Spinal cord (tissue), 10 donors: ENCODE results near the gene PLOD2. TPM values are rescaled to one million over a fixed set of nuclear protein-coding genes. Genes with fewer than 3 reads are reported as not detected.
"Not testable (repeated sequence)": the region's sequence is repeated elsewhere in the genome, so short reads cannot be mapped to it uniquely, and the experiment has no call there.

Experiments
- DNase-seq, 6 donors: peaks; one replicate each; pipeline versions ENCODE4 v3.0.0 to v3.0.0-alpha.2; 2013 to 2015; ENCODE audit warnings: low spot score in 6 of 6, low read depth in 4 of 6
- H3K27ac ChIP-seq: one replicate; pipeline ENCODE4 v1.5.1; 2013; ENCODE audit warnings: low read depth, low read length, control low read depth
- H3K27me3 ChIP-seq: one replicate; pipeline ENCODE4 v1.6.1; 2013; ENCODE audit warnings: low read length; ENCODE audit not compliant: control insufficient read depth, insufficient read depth
- H3K36me3 ChIP-seq: one replicate; pipeline ENCODE4 v1.6.1; 2013; ENCODE audit warnings: low read length; ENCODE audit not compliant: control insufficient read depth, insufficient read depth
- H3K4me1 ChIP-seq: one replicate; pipeline ENCODE4 v1.6.1; 2013; ENCODE audit warnings: low read length; ENCODE audit not compliant: control insufficient read depth, insufficient read depth
- H3K4me3 ChIP-seq: one replicate; pipeline ENCODE4 v1.5.1; 2013; ENCODE audit warnings: low read depth, low read length, control low read depth
- H3K9me3 ChIP-seq: one replicate; pipeline ENCODE4 v1.6.1; 2013; ENCODE audit warnings: low read length; ENCODE audit not compliant: control insufficient read depth, insufficient read depth
- WGBS: methylation state at CpG from one replicate; pipeline ENCODE4 v1.1.5; 2013; ENCODE audit warnings: missing lambda C conversion rate; ENCODE audit not compliant: insufficient coverage; 5-methylcytosine and 5-hydroxymethylcytosine counted together
- polyA plus RNA-seq, 2 donors: library from polyadenylated mRNA; unstranded; fragments of 120-200 nt; gene quantifications; one replicate each; pipeline ENCODE4 v1.2.1, GENCODE V29; 2013; ENCODE audit not compliant: insufficient read length in 2 of 2
- total RNA-seq, 2 donors: library from RNA; depleted of rRNA in 1 of 2; stranded (reverse); fragments of 120-200 nt in 1 of 2; fragments of >200 nt in 1 of 2; gene quantifications; one replicate each; pipeline versions ENCODE4 v1.2.3 to v1.2.4, GENCODE V29; 2013 to 2014
- donor health status: healthy.

Gene PLOD2
- total and polyA plus RNA-seq, 4 donors, result 44.6 to 71.7 (median 64.4) TPM

- not testable (repeated sequence) for H3K4me3 ChIP-seq, H3K9me3 ChIP-seq, H3K36me3 ChIP-seq, H3K27me3 ChIP-seq, H3K4me1 ChIP-seq, DNase-seq, H3K27ac ChIP-seq
- 96% methylated on average over 7 of the region's 12 CpGs for WGBS
Observed at GRCh38 chr3:146113804-146114203, 47.2 kb downstream of the PLOD2 start.

DNA sequence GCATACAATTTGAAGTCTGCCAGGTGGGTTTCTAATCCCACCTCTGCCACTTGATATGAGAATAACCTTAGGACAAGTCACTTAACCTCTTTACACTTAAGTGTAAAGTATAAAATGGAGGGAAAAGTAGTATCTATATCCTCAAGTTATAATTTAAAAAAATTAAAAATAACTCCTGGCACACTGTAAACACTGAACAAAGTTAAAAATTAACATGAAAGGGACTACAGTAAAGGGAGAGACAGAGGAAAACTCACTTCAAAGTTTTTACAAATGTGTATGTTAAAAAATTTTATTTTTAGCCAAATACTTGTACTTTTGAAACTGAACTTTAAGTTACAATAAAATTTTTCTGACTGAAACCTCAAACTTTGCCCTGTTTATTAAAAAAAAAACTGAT, 49.6 kb downstream of the PLOD2 start:
- DNase-seq, result no peak
- no peaks in the 10 kb centered on the region for H3K4me1 ChIP-seq
- no peak overlapping the region for H3K4me3 ChIP-seq
- H3K27ac ChIP-seq, result no peak overlapping the region
- peaks cover 6% of the 10 kb centered on the region for H3K9me3 ChIP-seq
- peaks cover 3% of the 10 kb centered on the region for H3K36me3 ChIP-seq
- H3K27me3 ChIP-seq, result no peaks in the 10 kb centered on the region

DNA sequence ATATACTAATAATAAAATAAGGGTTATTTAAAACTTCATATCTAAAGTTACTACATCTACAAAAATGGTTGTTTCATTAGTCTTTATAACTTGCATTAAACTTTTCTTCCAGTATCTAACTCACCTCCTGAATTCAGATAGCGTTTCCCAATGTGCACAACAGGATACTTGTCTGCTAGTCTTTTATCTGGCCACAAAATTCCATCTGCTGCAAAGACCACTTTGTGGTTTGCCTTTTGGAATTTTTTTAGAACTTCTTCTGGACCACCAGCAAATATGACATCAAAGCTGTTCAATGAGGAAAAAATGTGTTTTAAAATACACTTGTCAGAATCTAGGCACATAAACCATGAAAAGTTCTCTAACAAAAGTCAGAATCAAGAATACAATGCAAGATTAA, 50.8 kb downstream of the PLOD2 start:
- Histone ChIP-seq H3K27me3 (no peaks in the 10 kb centered on the region), H3K4me3 (no peak overlapping the region), H3K9me3 (peaks cover 4% of the 10 kb centered on the region), H3K36me3 (no peaks in the 10 kb centered on the region), H3K27ac (no peak overlapping the region), H3K4me1 (no peaks in the 10 kb centered on the region)
- 100% methylated on average over 1 of the region's 1 CpG for WGBS
- no peak for DNase-seq

DNA sequence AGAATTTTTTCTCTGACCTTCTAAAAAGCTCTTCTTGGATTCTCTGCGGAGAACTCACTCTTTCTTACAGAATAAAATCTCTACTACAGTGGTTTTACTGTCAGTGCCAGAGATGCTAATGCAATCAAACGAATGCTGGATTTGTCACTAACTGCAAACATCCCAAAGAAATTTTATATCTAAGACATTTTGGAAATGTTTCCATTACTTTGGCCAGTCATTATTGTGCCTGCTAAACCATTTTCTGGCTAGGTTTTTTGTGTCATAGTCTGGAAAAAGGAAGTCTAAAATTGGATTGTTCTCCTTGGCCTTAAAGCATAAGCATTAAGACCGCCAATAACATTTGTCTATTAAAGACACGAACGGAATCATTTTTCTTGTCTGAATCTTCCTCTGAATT, 54.0 kb downstream of the PLOD2 start:
- no peaks in the 10 kb centered on the region for H3K4me1 ChIP-seq
- no peaks in the 10 kb centered on the region for H3K27me3 ChIP-seq
- WGBS, result 100% methylated on average over 1 of the region's 5 CpGs
- H3K27ac ChIP-seq, result no peak overlapping the region
- H3K4me3 ChIP-seq, result no peak overlapping the region
- H3K9me3 ChIP-seq, result no peaks in the 10 kb centered on the region
- H3K36me3 ChIP-seq, result no peaks in the 10 kb centered on the region
- DNase-seq, result peak in 1 of 6 donors; percentile 14

DNA sequence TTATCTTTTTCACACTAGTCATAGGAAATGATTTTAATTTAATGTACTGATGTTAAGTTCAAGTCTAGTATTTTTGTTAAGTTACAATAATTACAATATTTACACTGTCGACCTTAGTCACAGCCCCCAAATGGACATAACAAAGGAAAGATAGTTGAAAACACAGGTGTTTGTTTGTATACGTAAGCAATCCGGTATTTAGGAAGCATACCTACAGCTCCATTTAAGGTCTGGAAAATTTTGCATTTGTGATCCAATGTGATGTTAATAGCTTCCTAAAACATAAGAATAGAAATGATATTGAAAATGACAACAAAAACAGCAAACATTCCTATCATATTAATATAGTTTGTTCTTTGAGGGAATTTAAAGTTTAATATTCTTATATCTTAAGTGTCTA, 56.9 kb downstream of the PLOD2 start:
- Histone ChIP-seq H3K27me3 (no peaks in the 10 kb centered on the region), H3K4me3 (no peak overlapping the region), H3K4me1 (peaks cover 4% of the 10 kb centered on the region), H3K36me3 (no peaks in the 10 kb centered on the region), H3K9me3 (no peaks in the 10 kb centered on the region), H3K27ac (no peak overlapping the region)
- DNase-seq, result no peak
- no CpG with 5 or more reads among the region's 3 CpGs for WGBS

DNA sequence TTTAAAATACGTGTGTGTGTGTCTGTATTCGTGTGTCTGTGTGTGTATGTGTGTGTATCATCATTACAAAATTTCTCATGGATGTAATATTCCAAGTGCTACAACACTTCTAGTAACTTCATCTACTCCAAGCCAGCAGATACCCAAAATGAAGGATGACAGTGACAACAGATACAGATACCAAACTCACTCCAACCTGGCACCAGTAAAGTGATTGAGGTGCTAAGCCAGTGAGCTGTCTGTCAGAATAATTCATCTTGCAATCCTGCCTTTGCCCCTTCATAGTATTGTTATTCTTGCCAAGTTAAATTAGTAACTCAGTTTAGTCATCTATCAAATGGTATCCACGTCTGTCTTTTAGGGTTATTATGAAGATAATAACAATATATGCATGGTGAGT, 58.1 kb downstream of the PLOD2 start:
- no peaks in the 10 kb centered on the region for H3K9me3 ChIP-seq
- H3K27ac ChIP-seq, result no peak overlapping the region
- no peaks in the 10 kb centered on the region for H3K27me3 ChIP-seq
- DNase-seq, result peak in 1 of 6 donors; percentile 21
- no peak overlapping the region for H3K4me3 ChIP-seq
- no peaks in the 10 kb centered on the region for H3K36me3 ChIP-seq
- H3K4me1 ChIP-seq, result peaks cover 4% of the 10 kb centered on the region
- WGBS, result no CpG with 5 or more reads among the region's 3 CpGs

- H3K27ac ChIP-seq, result no peak overlapping the region
- H3K4me1 ChIP-seq, result peaks cover 4% of the 10 kb centered on the region
- no peak for DNase-seq
- no peaks in the 10 kb centered on the region for H3K9me3 ChIP-seq
- H3K4me3 ChIP-seq, result no peak overlapping the region
- H3K27me3 ChIP-seq, result no peaks in the 10 kb centered on the region
- 100% methylated on average over 2 of the region's 2 CpGs for WGBS
- no peaks in the 10 kb centered on the region for H3K36me3 ChIP-seq
Observed at GRCh38 chr3:146101538-146101937, 59.4 kb downstream of the PLOD2 start.

DNA sequence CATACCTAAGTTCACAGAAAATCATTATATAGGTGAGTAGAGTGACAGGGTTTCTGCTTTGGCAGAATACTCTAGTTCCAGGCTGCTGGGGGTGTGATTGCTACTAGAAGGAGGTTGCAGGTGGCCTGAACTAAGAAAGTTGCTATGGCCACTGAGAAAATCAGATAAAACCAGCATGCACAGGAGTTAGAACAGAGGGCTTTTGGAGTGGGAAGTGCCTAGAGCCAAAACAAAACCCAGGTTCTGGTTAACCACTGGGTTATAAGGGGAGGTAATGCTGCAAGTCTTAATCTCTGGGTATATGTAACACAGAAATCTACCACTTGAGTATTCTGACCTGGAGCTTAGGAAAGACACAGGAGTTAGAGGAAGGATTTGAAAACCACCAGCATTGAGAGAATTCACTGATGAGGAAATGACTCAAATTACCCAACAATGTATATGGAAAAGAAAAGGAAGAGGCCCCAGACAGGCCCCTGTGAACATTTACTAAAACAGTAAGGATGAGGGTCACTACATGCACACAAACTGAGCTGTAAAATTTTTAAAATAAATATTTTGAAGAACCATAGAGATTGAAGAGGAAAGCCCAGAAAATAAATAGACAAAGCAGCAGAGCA, 60.0 kb downstream of the PLOD2 start:
- Histone ChIP-seq H3K36me3 (no peaks in the 10 kb centered on the region), H3K4me3 (no peak overlapping the region), H3K9me3 (no peaks in the 10 kb centered on the region), H3K27me3 (no peaks in the 10 kb centered on the region), H3K27ac (no peak overlapping the region), H3K4me1 (peaks cover 4% of the 10 kb centered on the region)
- DNase-seq, result no peak

DNA sequence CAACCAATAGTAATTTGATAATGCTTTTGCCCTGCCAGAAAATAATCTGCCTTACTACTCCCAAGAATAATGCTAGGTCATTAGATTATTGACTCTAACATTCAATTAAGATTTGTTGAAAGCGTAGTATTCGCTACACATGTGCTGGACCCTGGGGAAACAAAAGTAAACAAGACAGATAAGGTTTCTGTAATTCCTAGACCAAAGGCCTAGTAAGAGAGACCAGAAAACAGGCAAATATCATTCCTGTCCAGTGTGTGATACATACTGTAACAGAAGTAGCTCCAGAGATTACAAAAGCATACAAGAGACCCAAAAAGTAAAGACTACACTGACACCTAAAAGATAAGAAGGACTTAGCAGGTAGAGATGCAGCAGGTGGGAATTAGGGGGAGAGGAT, 60.8 kb downstream of the PLOD2 start:
- WGBS, result 100% methylated on average over 1 of the region's 2 CpGs
- no peak for DNase-seq
- Histone ChIP-seq H3K4me3 (no peak overlapping the region), H3K4me1 (peaks cover 4% of the 10 kb centered on the region), H3K27me3 (no peaks in the 10 kb centered on the region), H3K9me3 (no peaks in the 10 kb centered on the region), H3K27ac (no peak overlapping the region), H3K36me3 (no peaks in the 10 kb centered on the region)

GRCh38 chr3:146099316-146099715, 61.7 kb downstream of the PLOD2 start:
- DNase-seq, result no peak
- Histone ChIP-seq H3K4me3 (no peak overlapping the region), H3K27me3 (no peaks in the 10 kb centered on the region), H3K9me3 (no peaks in the 10 kb centered on the region), H3K4me1 (peaks cover 4% of the 10 kb centered on the region), H3K27ac (no peak overlapping the region), H3K36me3 (no peaks in the 10 kb centered on the region)
- 79% methylated on average over 5 of the region's 9 CpGs for WGBS
